H1 (cell line): ENCODE measurements around the gene CYP1A2. TPM values are rescaled to one million over a fixed set of nuclear protein-coding genes. Genes with fewer than 3 reads are reported as not detected.

Source experiments
- CTCF ChIA-PET: fragments of 300-600 bp; sonication (Branson Sonifier 250); formaldehyde crosslinking; loops from one replicate; lab custom pipeline; 2021; ENCODE audit not compliant: partially characterized antibody; lab: Charles Lee
- POLR2A ChIA-PET: fragments of 300-600 bp; sonication (Branson Sonifier 250); formaldehyde crosslinking; loops from one replicate; lab custom pipeline; 2021; ENCODE audit warnings: inconsistent platforms; ENCODE audit not compliant: partially characterized antibody; lab: Charles Lee
- DNase-seq, 2 experiments: peaks; one replicate each; pipeline versions ENCODE4 v3.0.0 to v3.0.0-alpha.2; 2010 to 2022; ENCODE audit warnings: low spot score in 2 of 2, low read depth in 1 of 2, mixed read lengths in 1 of 2
- FAIRE-seq: peaks from 2 replicates; lab custom pipeline; 2011; peaks lifted over from hg19 to GRCh38; lab: Jason Lieb, UNC
- H2AFZ ChIP-seq: 2 replicates; pipeline ENCODE4 v1.8.1; 2012; ENCODE audit warnings: low read length, inconsistent platforms
- H2AK5ac ChIP-seq: 2 replicates; pipeline ENCODE4 v1.6.1; 2013; ENCODE audit warnings: low read depth, low read length
- H2BK120ac ChIP-seq: replicated peaks from 2 replicates; pipeline ENCODE3; 2013; ENCODE audit warnings: low read depth, low read length, inconsistent platforms
- H2BK12ac ChIP-seq: 2 replicates; pipeline ENCODE4 v1.6.1; 2013; ENCODE audit warnings: low read depth, low read length
- H2BK15ac ChIP-seq: 2 replicates; pipeline ENCODE4 v1.6.1; 2013; ENCODE audit warnings: low read length
- H2BK20ac ChIP-seq: 2 replicates; pipeline ENCODE4 v1.6.1; 2013; ENCODE audit warnings: low read length
- H2BK5ac ChIP-seq: 2 replicates; pipeline ENCODE4 v1.6.1; 2013; ENCODE audit warnings: low read depth, low read length
- H3K14ac ChIP-seq: 2 replicates; pipeline ENCODE4 v1.6.1; 2013; ENCODE audit warnings: inconsistent platforms; ENCODE audit not compliant: insufficient read length
- H3K18ac ChIP-seq: 2 replicates; pipeline ENCODE4 v1.6.1; 2013; ENCODE audit warnings: low read length; ENCODE audit errors: extremely low read depth
- H3K23ac ChIP-seq: 2 replicates; pipeline ENCODE4 v1.6.1; 2013; ENCODE audit warnings: inconsistent platforms; ENCODE audit not compliant: insufficient read length
- H3K23me2 ChIP-seq: 2 replicates; pipeline ENCODE4 v1.6.1; 2013; ENCODE audit warnings: low read depth, low read length
- H3K27ac ChIP-seq: 2 replicates; pipeline ENCODE4 v1.6.1; 2011; ENCODE audit warnings: low read depth, low read length, inconsistent platforms
- H3K27me3 ChIP-seq, 4 experiments: replicated peaks in 1 of 4; 1 replicate in 1 of 4; 2 replicates in 3 of 4; pipeline versions ENCODE4 v1.6.1 to v1.8.1; 2011 to 2013; ENCODE audit warnings: low read length in 3 of 4, mild to moderate bottlenecking in 3 of 4, inconsistent platforms in 2 of 4, mixed read lengths in 2 of 4, moderate library complexity in 1 of 4; ENCODE audit not compliant: control insufficient read depth in 3 of 4, insufficient read depth in 3 of 4; ENCODE audit errors: extremely low read depth in 1 of 4
- H3K36me3 ChIP-seq, 4 experiments: 2 replicates each; pipeline versions ENCODE4 v1.6.1 to v1.8.1; 2011 to 2013; ENCODE audit warnings: mild to moderate bottlenecking in 4 of 4, low read length in 3 of 4, moderate library complexity in 2 of 4, control low read depth in 1 of 4, inconsistent platforms in 1 of 4; ENCODE audit not compliant: insufficient read depth in 4 of 4, control insufficient read depth in 2 of 4
- H3K4ac ChIP-seq: replicated peaks from 2 replicates; pipeline ENCODE3; 2013; ENCODE audit warnings: low read length, low read depth, mixed read lengths, inconsistent platforms; ENCODE audit not compliant: insufficient read length
- H3K4me1 ChIP-seq, 4 experiments: replicated peaks in 1 of 4; 1 replicate in 1 of 4; 2 replicates in 3 of 4; pipeline versions ENCODE4 v1.6.1 to v1.8.1; 2011 to 2013; ENCODE audit warnings: low read length in 3 of 4, inconsistent platforms in 2 of 4, mixed read lengths in 1 of 4; ENCODE audit not compliant: insufficient read depth in 4 of 4, control insufficient read depth in 3 of 4
- H3K4me2 ChIP-seq, 2 experiments: 2 replicates each; pipeline versions ENCODE4 v1.6.1 to v1.8.1; 2011 to 2013; ENCODE audit warnings: low read depth in 2 of 2, low read length in 2 of 2, control low read depth in 1 of 2, inconsistent platforms in 1 of 2, mild to moderate bottlenecking in 1 of 2; ENCODE audit not compliant: insufficient read depth in 1 of 2
- H3K4me3 ChIP-seq, 4 experiments: fragments of 200-600, 300-600 bp in 1 of 4; sonication (generic), shearing (Covaris generic), sonication (Bioruptor Twin) in 1 of 4; 2 replicates each; pipeline versions ENCODE4 v1.5.1 to v1.8.1; 2011 to 2016; ENCODE audit warnings: low read length in 4 of 4, low read depth in 3 of 4, control low read depth in 2 of 4, inconsistent platforms in 2 of 4, mild to moderate bottlenecking in 2 of 4, mixed read lengths in 1 of 4, moderate library complexity in 1 of 4; ENCODE audit not compliant: insufficient read depth in 2 of 4; ENCODE audit errors: extremely low read depth in 1 of 4
- H3K56ac ChIP-seq: replicated peaks from 2 replicates; pipeline ENCODE3; 2013; ENCODE audit warnings: low read depth, mild to moderate bottlenecking, mixed read lengths, low read length, inconsistent platforms; ENCODE audit not compliant: insufficient read length
- H3K79me1 ChIP-seq: 2 replicates; pipeline ENCODE4 v1.6.1; 2013; ENCODE audit warnings: low read depth, low read length, control low read depth
- H3K79me2 ChIP-seq, 2 experiments: 2 replicates each; pipeline versions ENCODE4 v1.6.1 to v1.8.1; 2012 to 2013; ENCODE audit warnings: low read length in 2 of 2, mild to moderate bottlenecking in 2 of 2, inconsistent platforms in 1 of 2; ENCODE audit not compliant: insufficient read depth in 2 of 2, control insufficient read depth in 1 of 2
- H3K9ac ChIP-seq, 4 experiments: replicated peaks in 1 of 4; 1 replicate in 1 of 4; 2 replicates in 3 of 4; pipeline versions ENCODE4 v1.6.1 to v1.8.1; 2011 to 2013; ENCODE audit warnings: low read depth in 3 of 4, low read length in 3 of 4, control low read depth in 2 of 4, mild to moderate bottlenecking in 2 of 4, moderate library complexity in 2 of 4, inconsistent platforms in 1 of 4; ENCODE audit errors: extremely low read depth in 1 of 4
- H3K9me3 ChIP-seq, 2 experiments: 2 replicates each; pipeline versions ENCODE4 v1.6.1 to v1.8.1; 2012 to 2013; ENCODE audit warnings: mild to moderate bottlenecking in 2 of 2, moderate library complexity in 2 of 2, control low read depth in 1 of 2, inconsistent platforms in 1 of 2, low read depth in 1 of 2, low read length in 1 of 2, mixed read lengths in 1 of 2; ENCODE audit not compliant: insufficient read depth in 2 of 2
- H4K20me1 ChIP-seq, 2 experiments: replicated peaks in 1 of 2; 2 replicates each; pipeline versions ENCODE3 to v1.8.1; 2011 to 2013; ENCODE audit warnings: inconsistent platforms in 2 of 2, low read length in 2 of 2, mild to moderate bottlenecking in 1 of 2; ENCODE audit not compliant: insufficient read depth in 2 of 2, control insufficient read depth in 1 of 2
- H4K5ac ChIP-seq: 2 replicates; pipeline ENCODE4 v1.6.1; 2013; ENCODE audit warnings: low read length, low read depth, mixed read lengths, inconsistent platforms; ENCODE audit not compliant: insufficient read length
- H4K8ac ChIP-seq: 2 replicates; pipeline ENCODE4 v1.8.0; 2013; ENCODE audit warnings: mild to moderate bottlenecking, moderate library complexity, low read length, inconsistent platforms; ENCODE audit not compliant: insufficient read depth; ENCODE audit errors: extremely low read depth
- H4K91ac ChIP-seq: replicated peaks from 2 replicates; pipeline ENCODE3; 2013; ENCODE audit warnings: low read length, mixed read lengths, inconsistent platforms; ENCODE audit not compliant: insufficient read length
- KDM1A ChIP-seq: fragments of 200-600, 300-600 bp; sonication (generic); IDR thresholded peaks from 2 replicates; pipeline ENCODE4 v1.7.1; 2016; ENCODE audit warnings: mild to moderate bottlenecking, low read length, borderline replicate concordance
- MAX ChIP-seq: IDR thresholded peaks from 2 replicates; pipeline ENCODE4 v1.6.1; 2012; ENCODE audit warnings: inconsistent platforms
- WGBS, 2 experiments: shearing (Covaris generic) in 1 of 2; methylation state at CpG; one replicate each; pipeline versions ENCODE4 v1.1.6 to v1.1.7; 2013 to 2015; ENCODE audit warnings: low lambda C conversion rate in 2 of 2, mixed read lengths in 2 of 2, inconsistent platforms in 1 of 2, low coverage in 1 of 2, missing lambda C conversion rate in 1 of 2; ENCODE audit not compliant: insufficient replicate concordance in 2 of 2, insufficient coverage in 1 of 2, insufficient read length in 1 of 2; ENCODE audit errors: extremely low coverage in 1 of 2, missing lambda C conversion rate in 1 of 2; 5-methylcytosine and 5-hydroxymethylcytosine counted together
- polyA plus RNA-seq, 7 experiments: library from polyadenylated mRNA; depleted of rRNA in 3 of 7; stranded (reverse) in 5 of 7; unstranded in 2 of 7; fragments of >200 nt in 5 of 7; fragments of 200-250 nt in 2 of 7; gene quantifications; 1 replicate in 5 of 7; 2 replicates in 1 of 7; 4 replicates in 1 of 7; pipeline versions ENCODE4 v1.2.1 to v1.2.3, GENCODE V29; 2011 to 2013; ENCODE audit warnings: missing spikeins in 2 of 7, mixed read lengths in 2 of 7
- total RNA-seq: library from RNA; stranded (reverse); fragmentation: NEBNext Ultra II Directional; extraction: Animal tissue kit (Norgen Biotek cat#: 25700); gene quantifications from 2 replicates; pipeline ENCODE4 v1.2.1, GENCODE V29; 2021

CYP1A2 gene
- total and polyA plus RNA-seq, 2 of the 8 experiments (the other 6 are each of a cell fraction or from before 2014, with no cell fraction given) = not detected

- Histone ChIP-seq H3K27me3 (no peaks in the 10 kb centered on the region), H2AFZ (no peak overlapping the region), H3K56ac (no peak overlapping the region), H3K4ac (no peak overlapping the region), H3K14ac (no peak overlapping the region), H4K5ac (no peak overlapping the region), H3K4me3 (no peak overlapping the region), H2BK20ac (no peak overlapping the region), H3K79me2 (peaks cover 0 to 7% of the 10 kb centered on the region in 2 experiments; a peak in 1 of 4 replicates), H2BK12ac (no peak overlapping the region), H3K36me3 (no peaks in the 10 kb centered on the region), H2AK5ac (no peak overlapping the region), H3K4me1 (peaks cover 4 to 27% (median 14%) of the 10 kb centered on the region in 4 experiments), H2BK15ac (no peak overlapping the region), H3K9ac (no peak overlapping the region), H4K91ac (no peak overlapping the region), H3K9me3 (no peaks in the 10 kb centered on the region), H4K20me1 (peaks cover 36 to 49% of the 10 kb centered on the region in 2 experiments), H3K4me2 (no peak overlapping the region), H3K23me2 (no peaks in the 10 kb centered on the region), H3K23ac (no peak overlapping the region), H2BK120ac (no peak overlapping the region), H2BK5ac (no peak overlapping the region), H3K27ac (no peak overlapping the region), H3K18ac (no peak overlapping the region), H4K8ac (no peak overlapping the region), H3K79me1 (peaks cover 29% of the 10 kb centered on the region)
- WGBS, 2 experiments = 92% methylated on average over 12 of the region's 12 CpGs; no CpG with 5 or more reads in 1 of the 2 experiments
- ChIA-PET CTCF (interaction anchor here (0.5 to 53.7 kb wide), 15 partner anchors 8 to 239 kb away, joined by 3 to 1439 read pairs (median 5); partner anchors contain the start of genes CLK3 and CSK), POLR2A (interaction anchor here (0.6 to 2.8 kb wide), 8 partner anchors 8 to 275 kb away, joined by 3 to 14 read pairs (median 4); partner anchors contain the start of gene CSK)
- no peak for FAIRE-seq
- DNase-seq = no peak
- TF ChIP-seq KDM1A (peak; percentile 38; the same call in 1 of the 2 replicates), MAX (no peak)
Observed at GRCh38 chr15:74792227-74793016, 43.8 kb downstream of the CYP1A2 start.
